ENCODE measurements around the gene IDH2. TPM values are rescaled to one million over a fixed set of nuclear protein-coding genes. Genes with fewer than 3 reads are reported as not detected.

IDH2 gene
- total and polyA plus RNA-seq, 10 of the 15 experiments (the other 5 are each of a cell fraction or from before 2014, with no cell fraction given): 2.3 to 358 (median 242) TPM

- TF ChIP-seq CUX1 (IDR thresholded peaks at IDR 0.05; ENCODE audit: insufficient replicate concordance, low read depth, low read length) (peak; percentile 59), BMI1 (IDR thresholded peaks at IDR 0.05; ENCODE audit: borderline replicate concordance) (0 out of 2 replicates have a peak, but pooled peaks have one; percentile 22), KDM1A (IDR thresholded peaks at IDR 0.05; ENCODE audit: borderline replicate concordance) (no peak), DPF2 (IDR thresholded peaks at IDR 0.05) (peak; percentile 97), SUZ12 (IDR thresholded peaks at IDR 0.05; ENCODE audit: unreplicated experiment) (no peak), NFXL1 (IDR thresholded peaks at IDR 0.05; ENCODE audit: borderline replicate concordance) (no peak), NR2F1 (conservative IDR thresholded peaks at IDR 0.05) (peak; percentile 57; the same call in 1 of the 2 replicates), EZH2 (IDR thresholded peaks at IDR 0.05; ENCODE audit: borderline replicate concordance, control insufficient read depth, low read depth, low read length) (no peak), SP1 (IDR thresholded peaks at IDR 0.05; ENCODE audit: low read depth, low read length) (peak; percentile 92), TCF12 (IDR thresholded peaks at IDR 0.05; ENCODE audit: low read depth, low read length) (peak; percentile 87; the same call in 1 of the 2 replicates), LARP7 (IDR thresholded peaks at IDR 0.05) (0 out of 2 replicates have a peak, but pooled peaks have one; percentile 55), ZNF687 (IDR thresholded peaks at IDR 0.05) (peak; percentile 97), ZNF592 (IDR thresholded peaks at IDR 0.05) (peak; percentile 75; the same call in 1 of the 2 replicates)
Measured at GRCh38 chr15:90059208-90059985, 42.9 kb downstream of the IDH2 start (continued).

Data from GM12878 (cell line).